Naive B cell (primary cell): ENCODE measurements around the gene PTGS1. TPM values are rescaled to one million over a fixed set of nuclear protein-coding genes. Genes with fewer than 3 reads are reported as not detected.
A peak's percentile ranks its signal among the peaks of the same experiment; 100 is the strongest.
"Not testable (repeated sequence)": the region's sequence is repeated elsewhere in the genome, so short reads cannot be mapped to it uniquely, and the experiment has no call there.

ENCODE experiments used
- ATAC-seq, 2 donors: fragments of 150-1000 bp; cut with Tn5 transposase; 2 replicates each; pipeline ENCODE4 v1.10.0; 2021; ENCODE audit warnings: low read depth in 2 of 2, mild to moderate bottlenecking in 2 of 2, moderate library complexity in 2 of 2
- DNase-seq: peaks from one replicate; pipeline ENCODE4 v3.0.0; 2022
- H3K27ac Mint-ChIP-seq, 6 donors: one replicate each; pipeline ENCODE4 v1.8.0; 2020 to 2022; ENCODE audit warnings: mild to moderate bottlenecking in 6 of 6, mixed read lengths in 6 of 6, moderate library complexity in 5 of 6, inconsistent platforms in 2 of 6
- H3K27me3 Mint-ChIP-seq, 3 donors: one replicate each; pipeline ENCODE4 v1.8.0; 2021 to 2022; ENCODE audit warnings: mixed read lengths in 3 of 3, mild to moderate bottlenecking in 1 of 3
- H3K36me3 Mint-ChIP-seq, 2 donors: one replicate each; pipeline ENCODE4 v1.8.0; 2020 to 2022; ENCODE audit warnings: mixed read lengths in 2 of 2, inconsistent platforms in 1 of 2, mild to moderate bottlenecking in 1 of 2
- H3K4me1 Mint-ChIP-seq, 3 donors: one replicate each; pipeline ENCODE4 v1.8.0; 2020 to 2022; ENCODE audit warnings: mixed read lengths in 3 of 3, inconsistent platforms in 1 of 3, mild to moderate bottlenecking in 1 of 3, moderate library complexity in 1 of 3
- H3K4me3 Mint-ChIP-seq, 8 donors: one replicate each; pipeline ENCODE4 v1.8.0; 2020 to 2022; ENCODE audit warnings: mild to moderate bottlenecking in 8 of 8, mixed read lengths in 8 of 8, moderate library complexity in 8 of 8, inconsistent platforms in 2 of 8
- H3K9me3 Mint-ChIP-seq, 7 donors: one replicate each; pipeline ENCODE4 v1.8.0; 2020 to 2022; ENCODE audit warnings: mixed read lengths in 7 of 7, mild to moderate bottlenecking in 5 of 7, inconsistent platforms in 2 of 7, moderate library complexity in 1 of 7
- polyA plus RNA-seq, 6 donors: library from polyadenylated mRNA; unstranded; fragments of 300-500 nt; fragmentation: Illumina TruSeq; gene quantifications; one replicate each; pipeline ENCODE4 v1.2.3, GENCODE V29; 2021; ENCODE audit warnings: low read depth in 6 of 6

PTGS1 gene
- 10 to 100 TPM; 18.2 to 37.6 (median 24.7) TPM for polyA plus RNA-seq

- Mint-ChIP-seq H3K27me3 (no peaks in the 10 kb centered on the region), H3K4me3 (peak within 1 kb of the TSS; percentile 86 to 96 (median 92)), H3K9me3 (no peaks in the 10 kb centered on the region), H3K4me1 (peaks cover 41 to 80% (median 55%) of the 10 kb centered on the region in 3 donors), H3K36me3 (no peaks in the 10 kb centered on the region), H3K27ac (peak within 1 kb of the TSS; percentile 76 to 89 (median 88))
- peak; percentile 64 for DNase-seq
- ATAC-seq: peak; percentile 87 to 88
Measured at GRCh38 chr9:122370869-122371755, at the start of gene PTGS1. Gene PTGS1 (plus strand): TSS chr9:122371024. CDS start chr9:122371085, 61 bp downstream.

DNA sequence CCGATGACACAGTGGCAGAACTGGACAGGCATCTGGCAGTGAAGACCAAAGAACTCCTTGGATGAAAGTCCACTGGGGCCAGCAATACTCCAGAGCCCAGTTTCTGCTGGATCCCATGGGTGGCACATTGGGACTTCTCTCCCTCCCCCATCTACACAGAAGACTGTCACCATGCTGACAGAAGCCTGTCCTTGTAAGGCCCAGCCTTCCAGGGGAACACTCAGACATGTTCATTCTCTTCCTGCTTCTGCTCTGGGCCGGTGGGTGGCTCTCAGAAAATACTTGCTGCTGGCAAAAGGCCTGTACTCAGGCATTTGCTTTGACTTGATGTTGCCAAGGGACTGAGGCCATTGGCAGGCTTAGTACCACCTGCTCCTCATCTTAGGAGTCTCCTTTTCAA is 48.3 kb upstream of the PTGS1 start:
- Mint-ChIP-seq H3K36me3 (peaks cover 15 to 20% of the 10 kb centered on the region in 2 donors), H3K27ac (no peak overlapping the region), H3K4me1 (peaks cover 6 to 16% (median 15%) of the 10 kb centered on the region in 3 donors), H3K27me3 (no peaks in the 10 kb centered on the region), H3K9me3 (peaks cover 0 to 2% (median 0%) of the 10 kb centered on the region in 7 donors), H3K4me3 (peak overlapping the region in 1 of 8 donors; percentile 25)
- DNase-seq (no peak), ATAC-seq (no peak)

- Mint-ChIP-seq H3K36me3 (peaks cover 22 to 23% of the 10 kb centered on the region in 2 donors), H3K27ac (peak overlapping the region in 2 of 6 donors; percentile 59 to 82), H3K4me1 (peaks cover 1 to 10% (median 10%) of the 10 kb centered on the region in 3 donors)
- H3K9me3 Mint-ChIP-seq, DNase-seq, H3K4me3 Mint-ChIP-seq, ATAC-seq, H3K27me3 Mint-ChIP-seq: not testable (repeated sequence)
Measured at GRCh38 chr9:122324665-122325064, 46.2 kb upstream of the PTGS1 start.

- ATAC-seq (no peak), DNase-seq (no peak)
- peaks cover 0 to 6% (median 6%) of the 10 kb centered on the region in 3 donors for H3K4me1 Mint-ChIP-seq
- H3K27ac Mint-ChIP-seq: peak overlapping the region in 2 of 6 donors; percentile 6 to 33
- no peaks in the 10 kb centered on the region for H3K9me3 Mint-ChIP-seq
- peaks cover 23 to 25% of the 10 kb centered on the region in 2 donors for H3K36me3 Mint-ChIP-seq
- no peaks in the 10 kb centered on the region for H3K27me3 Mint-ChIP-seq
- H3K4me3 Mint-ChIP-seq: no peak overlapping the region
Measured at GRCh38 chr9:122325124-122325523, 45.7 kb upstream of the PTGS1 start.

- DNase-seq (no peak), ATAC-seq (no peak)
- H3K4me3 Mint-ChIP-seq: no peak overlapping the region
- H3K27me3 Mint-ChIP-seq: no peaks in the 10 kb centered on the region
- no peak overlapping the region for H3K27ac Mint-ChIP-seq
- no peaks in the 10 kb centered on the region for H3K4me1 Mint-ChIP-seq
- peaks cover 23 to 25% of the 10 kb centered on the region in 2 donors for H3K36me3 Mint-ChIP-seq
- no peaks in the 10 kb centered on the region for H3K9me3 Mint-ChIP-seq
Measured at GRCh38 chr9:122327175-122327574, 43.6 kb upstream of the PTGS1 start.

GRCh38 chr9:122329597-122329996 is 41.2 kb upstream of the PTGS1 start:
- Mint-ChIP-seq H3K36me3 (peaks cover 10 to 17% of the 10 kb centered on the region in 2 donors), H3K9me3 (no peaks in the 10 kb centered on the region), H3K4me3 (no peak overlapping the region), H3K4me1 (no peaks in the 10 kb centered on the region), H3K27ac (peak overlapping the region in 1 of 6 donors; percentile 26), H3K27me3 (no peaks in the 10 kb centered on the region)
- ATAC-seq (no peak), DNase-seq (no peak)

- ATAC-seq, H3K27me3 Mint-ChIP-seq, H3K27ac Mint-ChIP-seq, H3K4me1 Mint-ChIP-seq, DNase-seq, H3K4me3 Mint-ChIP-seq, H3K9me3 Mint-ChIP-seq: not testable (repeated sequence)
- peaks cover 10 to 13% of the 10 kb centered on the region in 2 donors for H3K36me3 Mint-ChIP-seq
Measured at GRCh38 chr9:122330466-122330865, 40.4 kb upstream of the PTGS1 start.

- H3K4me1 Mint-ChIP-seq: no peaks in the 10 kb centered on the region
- H3K36me3 Mint-ChIP-seq: peaks cover 10% of the 10 kb centered on the region in 2 donors
- peaks cover 0 to 4% (median 0%) of the 10 kb centered on the region in 3 donors for H3K27me3 Mint-ChIP-seq
- H3K9me3 Mint-ChIP-seq: no peaks in the 10 kb centered on the region
- ATAC-seq (no peak), DNase-seq (no peak)
- H3K27ac Mint-ChIP-seq: peak overlapping the region in 2 of 6 donors; percentile 59 to 88
- no peak overlapping the region for H3K4me3 Mint-ChIP-seq
Measured at GRCh38 chr9:122331523-122331927, 39.3 kb upstream of the PTGS1 start.

- Mint-ChIP-seq H3K27me3 (peaks cover 0 to 4% (median 0%) of the 10 kb centered on the region in 3 donors), H3K4me3 (no peak overlapping the region), H3K9me3 (no peaks in the 10 kb centered on the region), H3K36me3 (peaks cover 10% of the 10 kb centered on the region in 2 donors), H3K27ac (no peak overlapping the region), H3K4me1 (peaks cover 0 to 2% (median 0%) of the 10 kb centered on the region in 3 donors)
- DNase-seq: no peak
- no peak for ATAC-seq
Measured at GRCh38 chr9:122332083-122332482, 38.7 kb upstream of the PTGS1 start.

- Mint-ChIP-seq H3K36me3 (peaks cover 10% of the 10 kb centered on the region in 2 donors), H3K4me3 (no peak overlapping the region), H3K4me1 (peaks cover 0 to 3% (median 0%) of the 10 kb centered on the region in 3 donors), H3K9me3 (no peaks in the 10 kb centered on the region), H3K27me3 (peaks cover 0 to 4% (median 0%) of the 10 kb centered on the region in 3 donors), H3K27ac (peak overlapping the region in 1 of 6 donors; percentile 33)
- DNase-seq: no peak
- ATAC-seq: no peak
Measured at GRCh38 chr9:122332644-122333043, 38.2 kb upstream of the PTGS1 start.

GRCh38 chr9:122333169-122333808 is 37.5 kb upstream of the PTGS1 start:
- no peak for ATAC-seq
- peaks cover 10% of the 10 kb centered on the region in 2 donors for H3K36me3 Mint-ChIP-seq
- H3K27me3 Mint-ChIP-seq: peaks cover 0 to 4% (median 4%) of the 10 kb centered on the region in 3 donors
- peaks cover 0 to 3% (median 0%) of the 10 kb centered on the region in 3 donors for H3K4me1 Mint-ChIP-seq
- no peaks in the 10 kb centered on the region for H3K9me3 Mint-ChIP-seq
- peak overlapping the region in 2 of 6 donors; percentile 33 to 87 for H3K27ac Mint-ChIP-seq
- no peak overlapping the region for H3K4me3 Mint-ChIP-seq
- no peak for DNase-seq

DNA sequence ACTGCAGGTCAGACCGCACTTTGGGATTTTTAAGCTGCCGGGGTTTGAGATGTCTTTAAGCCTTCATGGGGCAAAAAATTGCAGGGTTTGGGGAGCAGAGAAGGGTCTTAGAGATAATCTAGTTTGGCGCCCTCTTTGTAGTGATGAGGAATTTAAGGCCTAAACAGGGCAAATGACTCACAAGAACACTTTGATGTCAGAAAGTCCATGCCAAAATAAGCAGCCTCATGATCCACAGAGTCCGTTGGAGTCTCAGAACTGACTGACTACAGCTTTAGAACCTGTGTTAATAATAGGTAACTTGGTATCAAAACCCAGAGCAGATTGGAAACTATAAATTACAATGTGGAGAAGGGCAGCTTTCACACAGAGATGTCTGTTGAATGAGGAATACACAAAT is 35.9 kb upstream of the PTGS1 start:
- Mint-ChIP-seq H3K27me3 (peaks cover 8 to 20% (median 13%) of the 10 kb centered on the region in 3 donors), H3K9me3 (no peaks in the 10 kb centered on the region), H3K27ac (peak overlapping the region in 1 of 6 donors; percentile 21), H3K4me1 (peaks cover 0 to 3% (median 0%) of the 10 kb centered on the region in 3 donors), H3K4me3 (no peak overlapping the region), H3K36me3 (no peaks in the 10 kb centered on the region)
- DNase-seq (no peak), ATAC-seq (no peak)

DNA sequence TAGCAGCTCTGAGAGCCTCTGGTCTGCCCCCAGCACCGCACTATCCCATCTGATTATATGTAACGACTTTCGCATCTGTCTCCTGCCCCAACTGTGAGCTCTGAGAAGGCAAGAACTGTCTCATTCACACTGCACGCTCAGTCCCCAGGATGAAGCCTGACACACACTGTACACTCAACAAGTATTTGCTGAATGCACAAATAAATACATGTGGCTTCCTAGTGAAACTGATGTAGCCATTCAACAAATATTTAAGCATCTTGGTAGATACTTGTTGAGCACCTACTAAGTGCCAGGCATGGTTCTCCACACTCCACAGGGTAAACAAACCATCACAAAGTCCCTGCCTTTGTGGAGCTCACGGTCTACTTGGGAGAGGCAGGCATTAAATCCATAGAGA is 34.6 kb upstream of the PTGS1 start:
- no peak overlapping the region for H3K4me3 Mint-ChIP-seq

More for the DNA sequence above, 34.6 kb upstream of the PTGS1 start:
- Mint-ChIP-seq H3K27ac (peak overlapping the region in 1 of 6 donors; percentile 64), H3K36me3 (no peaks in the 10 kb centered on the region), H3K27me3 (peaks cover 8 to 20% (median 13%) of the 10 kb centered on the region in 3 donors), H3K9me3 (no peaks in the 10 kb centered on the region), H3K4me1 (peaks cover 0 to 3% (median 0%) of the 10 kb centered on the region in 3 donors)
- no peak for ATAC-seq
- DNase-seq: no peak
